NCI-H510A treated with DMSO at 0.1 percent for 48 hours (cell line): ENCODE results near the gene SUFU.
"Not testable (repeated sequence)": the region's sequence is repeated elsewhere in the genome, so short reads cannot be mapped to it uniquely, and the experiment has no call there.

Source experiments
- DNase-seq: peaks from one replicate; lab custom pipeline; 2025; lab: John Stamatoyannopoulos, UW

Gene SUFU

GRCh38 chr10:102652170-102652916 is 148.6 kb downstream of the SUFU start:
- no peak for DNase-seq

DNA sequence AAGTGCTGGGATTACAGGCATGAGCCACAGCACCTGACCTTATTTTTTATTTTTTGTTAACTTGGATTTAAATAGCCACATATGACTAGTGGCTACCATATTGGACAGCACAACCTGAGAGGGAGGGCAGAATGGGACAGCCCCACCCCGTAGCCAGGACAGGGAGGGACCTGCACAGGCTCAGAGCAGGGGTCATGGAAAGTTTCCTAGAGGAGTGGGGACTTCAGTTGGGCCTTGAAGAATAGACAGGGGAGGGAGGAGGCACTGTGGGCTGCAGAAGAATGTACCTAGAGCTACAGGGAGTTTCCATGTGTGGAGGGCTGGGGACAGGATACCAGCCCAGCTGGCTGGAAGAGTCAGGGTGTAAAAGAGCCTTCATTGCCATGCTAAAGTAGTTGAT is 149.3 kb downstream of the SUFU start:
- DNase-seq = no peak

GRCh38 chr10:102654566-102654965 is 150.8 kb downstream of the SUFU start:
- no peak for DNase-seq

DNA sequence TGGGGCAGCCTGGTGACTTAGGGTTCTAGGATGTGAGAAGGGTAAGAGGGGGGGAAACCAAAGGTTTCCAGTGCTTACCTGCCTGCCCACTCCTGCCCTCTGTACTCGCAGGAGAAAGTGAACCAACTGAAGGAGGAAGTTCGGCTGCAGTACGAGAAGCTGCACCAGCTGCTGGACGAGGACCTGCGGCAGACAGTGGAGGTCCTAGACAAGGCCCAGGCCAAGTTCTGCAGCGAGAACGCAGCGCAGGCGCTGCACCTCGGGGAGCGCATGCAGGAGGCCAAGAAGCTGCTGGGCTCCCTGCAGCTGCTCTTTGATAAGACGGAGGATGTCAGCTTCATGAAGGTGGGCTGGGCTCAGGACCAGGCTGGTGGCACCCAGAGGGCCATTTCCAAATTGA is 151.2 kb downstream of the SUFU start:
- DNase-seq = no peak

GRCh38 chr10:102656026-102656425 is 152.3 kb downstream of the SUFU start:
- no peak for DNase-seq

GRCh38 chr10:102656791-102657371 is 153.1 kb downstream of the SUFU start:
- no peak for DNase-seq

- DNase-seq = no peak
These were observed 153.7 kb downstream of the SUFU start for GRCh38 chr10:102657451-102657850.

GRCh38 chr10:102657984-102658724 is 154.4 kb downstream of the SUFU start:
- peak; percentile 19 for DNase-seq

DNA sequence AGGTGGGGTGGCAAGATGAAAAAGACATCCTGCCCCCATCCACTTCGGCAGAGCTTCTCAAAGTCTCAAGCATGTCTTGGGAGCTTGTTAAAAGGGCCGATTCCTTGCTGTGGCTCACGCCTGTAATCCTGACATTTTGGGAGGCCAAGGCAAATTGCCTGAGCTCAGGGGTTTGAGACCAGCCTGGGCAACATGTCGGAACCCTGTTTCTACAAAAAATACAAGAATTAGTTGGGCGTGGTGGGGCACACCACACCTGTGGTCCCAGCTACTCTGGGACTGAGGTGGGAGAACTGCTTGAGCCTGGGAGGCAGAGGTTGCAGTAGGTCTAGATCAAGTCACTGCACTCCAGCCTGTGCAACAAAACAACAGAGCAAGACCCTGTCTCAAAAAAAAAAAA is 155.0 kb downstream of the SUFU start:
- DNase-seq = no peak

DNA sequence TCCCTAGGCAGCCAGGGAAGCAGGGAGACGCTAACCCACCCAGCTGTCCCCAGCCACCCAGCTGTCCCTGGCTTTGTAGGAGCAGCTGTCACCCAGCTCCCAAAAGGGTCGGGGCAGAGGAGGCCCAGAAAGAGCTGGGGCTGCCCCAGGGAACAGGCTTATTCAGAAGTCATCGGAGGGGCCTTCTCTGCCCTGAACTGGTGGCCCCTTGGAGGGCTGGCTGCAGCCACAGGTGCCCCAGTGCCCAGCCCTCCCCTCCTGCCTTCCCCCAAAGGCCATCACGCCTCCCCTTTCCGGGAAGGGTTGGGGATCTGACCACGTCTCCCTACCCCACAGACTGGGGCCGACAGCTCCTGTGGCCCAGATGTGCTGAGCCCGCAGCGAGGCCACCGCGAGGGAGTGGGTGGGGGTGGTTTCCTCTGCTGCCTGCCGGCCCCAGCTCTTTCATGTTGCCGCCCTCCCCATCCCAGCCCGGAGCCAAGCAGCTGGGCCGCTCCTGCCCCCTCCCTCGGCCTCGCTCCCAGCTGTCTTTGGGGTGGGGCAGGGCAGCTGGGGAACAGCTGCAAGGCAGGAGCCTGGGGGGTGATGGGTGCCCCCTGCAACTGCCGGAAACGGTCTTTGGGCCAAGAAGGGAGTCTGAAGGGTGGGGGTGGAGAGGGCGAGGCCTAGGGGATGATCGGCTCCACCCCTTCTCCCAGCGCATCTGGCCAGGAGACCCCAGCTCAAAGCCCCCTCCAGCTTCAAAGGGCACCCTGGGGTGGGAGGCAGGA is 157.3 kb downstream of the SUFU start:
- DNase-seq = peak; percentile 64

GRCh38 chr10:102661658-102662028 is 157.9 kb downstream of the SUFU start:
- DNase-seq = no peak

GRCh38 chr10:102665904-102666509 is 162.2 kb downstream of the SUFU start:
- DNase-seq = no peak

- DNase-seq = not testable (repeated sequence)
These were observed 163.6 kb downstream of the SUFU start for GRCh38 chr10:102667411-102667810.

DNA sequence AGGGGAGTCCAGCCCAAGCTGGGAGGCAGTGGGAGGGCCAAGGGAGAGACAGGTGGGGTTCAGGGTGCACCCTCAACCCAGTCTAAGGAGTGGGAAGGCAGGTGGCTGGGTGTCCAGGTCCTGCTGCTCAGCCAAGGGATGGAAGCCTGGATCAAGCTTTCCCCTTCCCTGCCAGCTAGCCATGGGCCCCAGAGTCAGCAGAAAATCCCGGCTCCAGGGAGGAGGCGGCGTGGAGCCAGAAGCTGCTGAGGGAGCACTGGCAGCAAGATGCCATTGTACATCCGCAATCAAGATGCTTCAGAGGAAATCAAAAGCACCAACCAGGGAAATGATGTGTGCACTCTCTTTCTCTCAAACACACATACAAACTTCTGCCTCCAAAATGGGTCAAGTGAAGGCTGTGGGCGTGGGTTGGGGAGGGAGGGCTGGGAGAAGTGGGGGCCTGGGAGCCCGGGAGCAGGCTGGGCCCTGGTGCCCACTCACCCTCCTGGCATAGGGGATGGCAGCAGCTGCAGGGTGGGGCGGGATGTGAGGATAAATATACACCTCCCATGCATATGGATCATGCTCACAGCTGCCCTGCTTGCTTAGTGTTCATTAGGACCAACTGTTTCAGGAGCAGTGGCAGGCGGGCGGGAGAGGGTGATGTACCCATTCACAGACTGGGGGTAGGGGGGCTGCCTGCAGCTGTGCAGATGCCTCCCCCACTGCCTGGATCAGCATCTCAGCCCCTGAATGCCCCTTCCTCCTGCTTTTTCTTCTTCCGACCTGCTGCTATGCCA is 164.7 kb downstream of the SUFU start:
- DNase-seq = no peak

DNA sequence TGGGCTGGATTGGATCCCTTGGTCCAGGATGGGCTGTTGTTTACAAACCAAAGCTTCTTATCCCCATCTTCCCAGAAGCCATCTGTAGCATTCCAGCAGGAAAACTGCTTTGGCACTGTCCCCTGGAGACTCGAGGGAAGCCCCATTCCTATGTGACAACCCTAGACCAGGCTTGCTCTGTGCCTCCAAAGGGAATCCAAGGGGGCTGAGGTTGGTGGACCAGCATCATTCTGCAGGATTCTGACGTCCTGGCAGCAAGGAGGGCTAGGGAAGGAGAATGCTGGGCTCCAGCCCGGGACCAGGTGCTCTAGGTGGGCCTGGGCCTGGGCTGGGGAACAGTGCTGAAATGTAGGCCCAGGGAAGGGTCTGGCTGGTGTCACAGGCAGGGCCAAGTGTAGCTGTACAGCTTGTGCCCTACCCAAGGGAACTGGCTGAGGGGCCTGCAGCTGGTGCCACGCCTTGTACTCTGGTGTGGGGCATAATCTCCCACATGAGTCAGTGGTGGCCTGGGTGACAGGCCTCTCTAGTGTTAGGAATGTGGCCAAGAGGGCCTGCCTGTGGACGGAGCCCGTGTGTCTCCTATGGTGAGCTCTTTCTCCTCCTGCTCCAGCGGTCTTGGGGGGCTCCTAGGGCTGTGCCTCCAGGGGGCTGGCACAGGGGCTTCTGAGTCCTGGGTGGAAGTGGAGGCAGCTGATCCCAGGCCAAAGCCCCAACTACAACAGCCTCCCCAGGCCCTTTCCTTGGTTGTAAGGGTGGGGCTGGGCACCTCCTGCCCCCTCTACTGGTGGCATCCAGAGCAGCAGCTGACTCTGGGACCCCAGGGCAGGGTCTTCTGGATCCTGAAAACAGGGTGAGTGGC is 165.7 kb downstream of the SUFU start:
- DNase-seq = no peak

DNA sequence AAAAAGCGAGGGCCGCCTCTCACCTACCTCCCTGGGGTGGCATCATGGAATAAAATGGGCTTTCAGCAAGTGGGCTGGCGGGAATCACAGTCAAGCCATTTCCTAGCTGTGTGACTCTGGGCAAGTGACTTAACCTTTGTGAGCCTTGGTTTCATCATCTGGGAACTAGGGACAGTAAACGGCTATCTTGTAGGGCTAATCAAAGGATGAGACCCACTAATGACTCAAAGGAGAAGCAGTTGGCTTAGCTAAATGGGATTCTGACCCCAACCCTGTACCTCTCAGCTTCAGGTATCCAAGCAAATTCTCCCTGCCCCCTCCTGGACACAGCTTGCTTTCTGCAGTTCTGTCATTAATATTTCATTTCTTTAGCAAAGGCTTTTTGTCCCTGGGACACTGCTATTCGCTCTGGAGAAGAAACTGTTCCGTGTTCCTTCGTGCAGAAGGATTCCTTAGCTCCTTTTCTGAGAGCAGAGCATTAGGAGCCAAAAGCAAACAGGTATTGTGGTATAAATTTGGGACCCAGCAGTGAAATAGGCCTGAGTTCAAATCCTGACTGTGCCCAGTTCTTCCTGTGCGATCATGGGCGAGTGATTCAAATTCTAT is 166.4 kb downstream of the SUFU start:
- no peak for DNase-seq

DNA sequence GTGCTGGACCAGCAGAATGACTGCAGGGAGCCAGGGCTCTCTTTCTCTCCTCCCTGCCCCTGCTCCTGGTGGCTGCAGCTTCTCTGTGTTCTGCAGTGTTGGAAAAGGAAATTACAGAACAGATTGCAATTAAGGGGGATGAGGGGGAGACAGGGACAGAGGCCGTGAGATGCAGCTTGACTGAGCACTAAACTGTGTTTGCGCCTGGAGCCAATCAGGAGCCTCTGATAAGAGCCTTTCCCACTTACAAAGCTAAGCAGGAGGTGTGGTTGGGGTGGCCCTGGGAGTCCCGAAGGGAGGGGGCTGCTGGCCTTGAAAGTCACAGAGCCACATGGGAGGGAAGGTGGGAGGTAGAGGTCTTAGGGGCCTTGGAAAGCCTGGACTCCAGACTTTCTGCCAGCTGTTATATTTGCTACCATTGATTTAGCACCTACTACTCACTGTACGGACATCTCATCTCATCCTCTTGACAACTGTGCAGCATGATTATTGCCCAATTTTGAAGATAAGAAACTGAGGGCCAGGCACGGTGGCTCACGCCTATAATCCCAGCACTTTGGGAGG is 167.2 kb downstream of the SUFU start:
- no peak for DNase-seq

DNA sequence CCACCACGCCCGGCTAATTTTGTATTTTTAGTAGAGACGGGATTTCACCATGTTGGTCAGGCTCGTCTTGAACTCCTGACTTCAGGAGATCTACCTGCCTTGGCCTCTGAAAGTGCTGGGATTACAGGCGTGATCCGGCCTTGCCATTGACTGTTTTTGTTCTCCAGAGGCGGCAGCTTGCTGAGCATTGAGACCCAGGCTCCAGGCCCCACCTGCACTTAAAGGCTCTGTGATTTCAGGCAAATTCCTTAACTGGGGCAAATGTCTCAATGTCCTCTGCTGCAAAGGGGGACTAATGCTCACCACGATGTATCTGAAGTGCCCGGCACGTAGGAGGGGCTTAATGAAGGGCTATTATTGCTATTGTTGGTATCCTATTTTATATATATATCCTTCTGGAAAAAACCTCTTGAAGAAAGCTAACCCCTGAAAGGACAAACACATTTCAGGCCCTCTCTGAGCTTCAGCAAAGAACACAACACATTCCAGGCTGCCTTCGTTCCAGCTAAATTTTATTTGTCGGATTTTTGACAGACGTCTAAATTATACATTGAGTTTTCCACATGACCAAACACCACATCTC is 169.6 kb downstream of the SUFU start:
- no peak for DNase-seq
